Nephron (organoid): ENCODE data around the gene PPARG.
"Not testable (repeated sequence)": the region's sequence is repeated elsewhere in the genome, so short reads cannot be mapped to it uniquely, and the experiment has no call there.

ENCODE experiments used
- H3K27ac Mint-ChIP-seq, 3 experiments: 2 replicates each; pipeline ENCODE4 v1.8.0; 2020; ENCODE audit warnings: mixed read lengths in 3 of 3, mild to moderate bottlenecking in 2 of 3, moderate library complexity in 1 of 3
- H3K27me3 Mint-ChIP-seq: 2 replicates; pipeline ENCODE4 v1.8.0; 2021; ENCODE audit warnings: low read depth, mild to moderate bottlenecking, moderate library complexity, mixed read lengths
- H3K36me3 Mint-ChIP-seq: 2 replicates; pipeline ENCODE4 v1.8.0; 2020; ENCODE audit warnings: low read depth, mixed read lengths
- H3K4me1 Mint-ChIP-seq: 2 replicates; pipeline ENCODE4 v1.8.0; 2020; ENCODE audit warnings: mixed read lengths
- H3K4me3 Mint-ChIP-seq, 3 experiments: 2 replicates each; pipeline ENCODE4 v1.8.0; 2020; ENCODE audit warnings: mild to moderate bottlenecking in 3 of 3, mixed read lengths in 3 of 3, moderate library complexity in 2 of 3
- H3K9me3 Mint-ChIP-seq: 2 replicates; pipeline ENCODE4 v1.8.0; 2020; ENCODE audit warnings: mixed read lengths
- CTCF ChIP-seq, 3 experiments: fragments of 200-600 bp; sonication (generic); IDR thresholded peaks; one replicate each; pipeline ENCODE4 v1.5.0; 2021; ENCODE audit warnings: antibody characterized with exemption in 3 of 3; ENCODE audit not compliant: unreplicated experiment in 3 of 3

Gene PPARG

GRCh38 chr3:12444582-12445471 lies 156.0 kb downstream of the PPARG start:
- Mint-ChIP-seq H3K27ac (peak overlapping the region; percentile 41 to 74 (median 51)), H3K4me1 (peaks cover 60% of the 10 kb centered on the region), H3K36me3 (no peaks in the 10 kb centered on the region), H3K9me3 (no peaks in the 10 kb centered on the region), H3K27me3 (peaks cover 27% of the 10 kb centered on the region), H3K4me3 (peak overlapping the region in 2 of 3 experiments; percentile 5 to 31)
- TF ChIP-seq CTCF (IDR thresholded peaks at IDR 0.05; ENCODE audit: unreplicated experiment in 3 of 3): no peak

GRCh38 chr3:12445523-12446240 lies 156.8 kb downstream of the PPARG start:
- Mint-ChIP-seq H3K27me3 (peaks cover 27% of the 10 kb centered on the region), H3K9me3 (no peaks in the 10 kb centered on the region), H3K36me3 (no peaks in the 10 kb centered on the region), H3K4me3 (no peak overlapping the region), H3K27ac (peak overlapping the region; percentile 41 to 74 (median 51)), H3K4me1 (peaks cover 52% of the 10 kb centered on the region)
- TF ChIP-seq CTCF (IDR thresholded peaks at IDR 0.05; ENCODE audit: unreplicated experiment in 3 of 3): no peak

- peaks cover 50% of the 10 kb centered on the region for H3K4me1 Mint-ChIP-seq
- no peak overlapping the region for H3K4me3 Mint-ChIP-seq
- peaks cover 25% of the 10 kb centered on the region for H3K27me3 Mint-ChIP-seq
- no peaks in the 10 kb centered on the region for H3K9me3 Mint-ChIP-seq
- TF ChIP-seq CTCF (IDR thresholded peaks at IDR 0.05; ENCODE audit: unreplicated experiment in 3 of 3): no peak
- H3K36me3 Mint-ChIP-seq: no peaks in the 10 kb centered on the region
- H3K27ac Mint-ChIP-seq: peak overlapping the region in 2 of 3 experiments; percentile 41 to 56
Observed at GRCh38 chr3:12446298-12446697, 157.4 kb downstream of the PPARG start.

GRCh38 chr3:12447075-12447474 lies 158.2 kb downstream of the PPARG start:
- H3K27ac Mint-ChIP-seq: no peak overlapping the region
- no peak overlapping the region for H3K4me3 Mint-ChIP-seq
- H3K27me3 Mint-ChIP-seq: peaks cover 23% of the 10 kb centered on the region
- peaks cover 42% of the 10 kb centered on the region for H3K4me1 Mint-ChIP-seq
- H3K9me3 Mint-ChIP-seq: no peaks in the 10 kb centered on the region
- no peak for TF ChIP-seq CTCF (IDR thresholded peaks at IDR 0.05; ENCODE audit: unreplicated experiment in 3 of 3)
- H3K36me3 Mint-ChIP-seq: no peaks in the 10 kb centered on the region

- not testable (repeated sequence) for H3K27ac Mint-ChIP-seq, H3K9me3 Mint-ChIP-seq
Observed at GRCh38 chr3:12448404-12449202, 159.7 kb downstream of the PPARG start.

More at GRCh38 chr3:12448404-12449202, 159.7 kb downstream of the PPARG start:
- not testable (repeated sequence) for H3K36me3 Mint-ChIP-seq, H3K4me3 Mint-ChIP-seq
- peaks cover 24% of the 10 kb centered on the region for H3K27me3 Mint-ChIP-seq
- peaks cover 27% of the 10 kb centered on the region for H3K4me1 Mint-ChIP-seq
